Loucy (cell line): ENCODE measurements around the gene CCL7.

ENCODE experiments used
- H2AFZ ChIP-seq: fragments of 200-600 bp; sonication (generic); 2 replicates; pipeline ENCODE4 v1.6.0; 2016; ENCODE audit warnings: antibody characterized with exemption, mild to moderate bottlenecking, low read length, moderate library complexity
- H3F3A ChIP-seq: fragments of 200-600 bp; 2 replicates; pipeline ENCODE4 v1.6.0; 2016; ENCODE audit warnings: antibody characterized with exemption, low read depth, mild to moderate bottlenecking
- H3K27me3 ChIP-seq: fragments of 200-600 bp; sonication (generic); 2 replicates; pipeline ENCODE4 v1.6.1; 2014; ENCODE audit warnings: low read length, mild to moderate bottlenecking; ENCODE audit not compliant: insufficient read depth, poor library complexity, severe bottlenecking
- H3K36me3 ChIP-seq: fragments of 200-600 bp; sonication (generic); 2 replicates; pipeline ENCODE4 v1.6.1; 2016; ENCODE audit warnings: low read length; ENCODE audit not compliant: insufficient read depth
- H3K4me1 ChIP-seq: fragments of 200-600 bp; sonication (generic); 2 replicates; pipeline ENCODE4 v1.5.1; 2014; ENCODE audit warnings: low read length, mild to moderate bottlenecking; ENCODE audit not compliant: insufficient read depth, poor library complexity, severe bottlenecking
- H3K4me2 ChIP-seq: fragments of 200-600 bp; sonication (generic); 2 replicates; pipeline ENCODE4 v1.6.0; 2014; ENCODE audit warnings: antibody characterized with exemption, low read length, low read depth, mild to moderate bottlenecking; ENCODE audit not compliant: poor library complexity, severe bottlenecking
- H3K4me3 ChIP-seq: fragments of 200-600 bp; sonication (generic); 2 replicates; pipeline ENCODE4 v1.5.1; 2014; ENCODE audit warnings: low read length, mild to moderate bottlenecking, mixed read lengths; ENCODE audit not compliant: poor library complexity, severe bottlenecking
- H3K79me2 ChIP-seq: fragments of 200-600 bp; sonication (generic); 2 replicates; pipeline ENCODE4 v1.6.1; 2014; ENCODE audit warnings: low read length; ENCODE audit not compliant: insufficient read depth
- H3K9ac ChIP-seq: fragments of 200-600 bp; sonication (generic); 2 replicates; pipeline ENCODE4 v1.6.0; 2014; ENCODE audit warnings: mild to moderate bottlenecking, low read depth, low read length, moderate library complexity; ENCODE audit not compliant: poor library complexity, severe bottlenecking
- H3K9me2 ChIP-seq: fragments of 200-600 bp; sonication (generic); replicated peaks from 2 replicates; pipeline ENCODE4 v1.6.1; 2016; ENCODE audit warnings: low read depth, low read length, mixed read lengths
- H3K9me3 ChIP-seq: fragments of 200-600 bp; sonication (generic); 2 replicates; pipeline ENCODE4 v1.6.1; 2014; ENCODE audit warnings: mild to moderate bottlenecking, antibody characterized with exemption, low read length, low read depth; ENCODE audit not compliant: insufficient read depth
- H4K20me1 ChIP-seq: fragments of 200-600 bp; sonication (generic); 2 replicates; pipeline ENCODE4 v1.6.0; 2014; ENCODE audit warnings: antibody characterized with exemption, low read length, mild to moderate bottlenecking; ENCODE audit not compliant: insufficient read depth, poor library complexity, severe bottlenecking
- EZH2phosphoT487 ChIP-seq: fragments of 200-600 bp; IDR thresholded peaks from 2 replicates; pipeline ENCODE4 v1.6.1; 2018; ENCODE audit warnings: antibody characterized with exemption, mild to moderate bottlenecking, moderate library complexity, borderline replicate concordance
- TF ChIP-seq, protein P1 (sequence below): fragments of 200-600 bp; sonication (generic); conservative IDR thresholded peaks from 2 replicates; pipeline ENCODE4 v1.5.1; 2014; ENCODE audit warnings: mild to moderate bottlenecking, antibody characterized with exemption, low read length

Gene CCL7

GRCh38 chr17:34311291-34311690, 41.3 kb downstream of the CCL7 start:
- no peak overlapping the region for H3K4me2 ChIP-seq
- H3K27me3 ChIP-seq = no peaks in the 10 kb centered on the region
- H3K4me3 ChIP-seq = no peak overlapping the region
- H3F3A ChIP-seq = no peaks in the 10 kb centered on the region
- H2AFZ ChIP-seq = no peak overlapping the region
- H3K4me1 ChIP-seq = no peaks in the 10 kb centered on the region
- H3K9ac ChIP-seq = no peak overlapping the region
- TF ChIP-seq, protein P1, sequence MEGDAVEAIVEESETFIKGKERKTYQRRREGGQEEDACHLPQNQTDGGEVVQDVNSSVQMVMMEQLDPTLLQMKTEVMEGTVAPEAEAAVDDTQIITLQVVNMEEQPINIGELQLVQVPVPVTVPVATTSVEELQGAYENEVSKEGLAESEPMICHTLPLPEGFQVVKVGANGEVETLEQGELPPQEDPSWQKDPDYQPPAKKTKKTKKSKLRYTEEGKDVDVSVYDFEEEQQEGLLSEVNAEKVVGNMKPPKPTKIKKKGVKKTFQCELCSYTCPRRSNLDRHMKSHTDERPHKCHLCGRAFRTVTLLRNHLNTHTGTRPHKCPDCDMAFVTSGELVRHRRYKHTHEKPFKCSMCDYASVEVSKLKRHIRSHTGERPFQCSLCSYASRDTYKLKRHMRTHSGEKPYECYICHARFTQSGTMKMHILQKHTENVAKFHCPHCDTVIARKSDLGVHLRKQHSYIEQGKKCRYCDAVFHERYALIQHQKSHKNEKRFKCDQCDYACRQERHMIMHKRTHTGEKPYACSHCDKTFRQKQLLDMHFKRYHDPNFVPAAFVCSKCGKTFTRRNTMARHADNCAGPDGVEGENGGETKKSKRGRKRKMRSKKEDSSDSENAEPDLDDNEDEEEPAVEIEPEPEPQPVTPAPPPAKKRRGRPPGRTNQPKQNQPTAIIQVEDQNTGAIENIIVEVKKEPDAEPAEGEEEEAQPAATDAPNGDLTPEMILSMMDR = no peak
- TF ChIP-seq EZH2phosphoT487 = no peak
- no peaks in the 10 kb centered on the region for H4K20me1 ChIP-seq
- no peaks in the 10 kb centered on the region for H3K9me2 ChIP-seq
- no peaks in the 10 kb centered on the region for H3K9me3 ChIP-seq
- no peaks in the 10 kb centered on the region for H3K36me3 ChIP-seq
- no peaks in the 10 kb centered on the region for H3K79me2 ChIP-seq

DNA sequence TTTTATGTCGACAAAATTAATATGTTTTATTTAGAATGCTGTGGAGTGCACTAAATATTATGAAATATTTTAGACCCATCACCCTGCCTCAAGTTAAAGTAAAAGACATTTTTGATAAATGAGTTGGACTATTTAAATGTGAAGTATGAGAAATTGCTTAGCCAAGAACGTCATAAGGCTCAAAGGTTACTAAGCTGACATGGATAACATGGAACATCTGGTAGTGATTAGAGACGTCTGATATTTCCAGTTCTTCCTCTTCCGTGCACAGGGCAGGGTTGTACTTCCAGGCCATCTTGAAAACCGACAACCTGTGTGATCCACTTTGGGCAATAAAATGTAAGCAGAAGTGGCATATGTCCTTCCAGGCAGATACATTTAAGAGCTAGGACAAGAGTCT, 42.1 kb downstream of the CCL7 start:
- TF ChIP-seq, protein P1 = no peak
- TF ChIP-seq EZH2phosphoT487 = no peak
- Histone ChIP-seq H3K4me2 (no peak overlapping the region), H3K79me2 (no peaks in the 10 kb centered on the region), H3F3A (no peaks in the 10 kb centered on the region), H3K27me3 (no peaks in the 10 kb centered on the region), H2AFZ (no peak overlapping the region), H3K9me3 (no peaks in the 10 kb centered on the region), H4K20me1 (no peaks in the 10 kb centered on the region), H3K9ac (no peak overlapping the region), H3K9me2 (no peaks in the 10 kb centered on the region), H3K36me3 (no peaks in the 10 kb centered on the region), H3K4me1 (no peaks in the 10 kb centered on the region), H3K4me3 (no peak overlapping the region)

GRCh38 chr17:34313164-34313563, 43.1 kb downstream of the CCL7 start:
- no peak overlapping the region for H2AFZ ChIP-seq
- no peaks in the 10 kb centered on the region for H3K4me1 ChIP-seq
- H3K9me3 ChIP-seq = no peaks in the 10 kb centered on the region
- H3K9ac ChIP-seq = no peak overlapping the region
- H3K4me3 ChIP-seq = no peak overlapping the region
- H4K20me1 ChIP-seq = no peaks in the 10 kb centered on the region
- no peaks in the 10 kb centered on the region for H3F3A ChIP-seq
- TF ChIP-seq, protein P1 = no peak
- TF ChIP-seq EZH2phosphoT487 = no peak
- no peaks in the 10 kb centered on the region for H3K9me2 ChIP-seq
- H3K79me2 ChIP-seq = no peaks in the 10 kb centered on the region
- H3K4me2 ChIP-seq = no peak overlapping the region
- no peaks in the 10 kb centered on the region for H3K36me3 ChIP-seq
- H3K27me3 ChIP-seq = no peaks in the 10 kb centered on the region
